LNCaP clone FGC (cell line): ENCODE measurements around the gene LIMK1.

ENCODE experiments used
- DNase-seq: peaks from one replicate; pipeline ENCODE4 v3.0.0-alpha.2; 2011; ENCODE audit warnings: low read depth
- H3K4me3 ChIP-seq: 2 replicates; pipeline ENCODE4 v1.5.1; 2011; ENCODE audit warnings: mild to moderate bottlenecking, low read depth, low read length, control low read depth
- TF ChIP-seq, protein P1 (sequence below): IDR thresholded peaks from 2 replicates; pipeline ENCODE4 v1.5.1; 2012; ENCODE audit warnings: mild to moderate bottlenecking; ENCODE audit not compliant: control insufficient read depth, insufficient read depth; ENCODE audit errors: extremely low read depth

LIMK1 gene

DNA sequence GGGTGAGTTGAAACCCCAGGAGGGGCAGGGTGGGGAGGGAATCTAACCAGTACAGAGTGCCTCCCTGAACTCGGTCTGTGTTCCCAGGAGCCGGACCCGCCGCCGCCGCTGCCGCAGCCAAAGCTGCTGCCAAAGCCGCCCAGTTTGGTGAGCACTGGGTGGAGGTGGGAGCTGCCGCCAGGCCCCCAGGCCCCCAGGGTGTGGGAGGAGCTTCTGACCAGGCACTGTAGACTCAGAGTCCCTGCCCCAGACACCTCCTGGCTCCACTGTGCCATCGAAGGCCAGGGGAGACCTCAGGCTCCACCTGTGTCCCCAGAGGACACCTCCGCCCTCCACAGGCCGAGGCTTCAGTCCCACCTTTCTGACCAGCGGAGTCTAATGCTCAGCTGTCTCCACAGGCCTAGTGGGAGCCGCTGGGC, 20.4 kb upstream of the LIMK1 start:
- no peak for DNase-seq
- TF ChIP-seq, protein P1, sequence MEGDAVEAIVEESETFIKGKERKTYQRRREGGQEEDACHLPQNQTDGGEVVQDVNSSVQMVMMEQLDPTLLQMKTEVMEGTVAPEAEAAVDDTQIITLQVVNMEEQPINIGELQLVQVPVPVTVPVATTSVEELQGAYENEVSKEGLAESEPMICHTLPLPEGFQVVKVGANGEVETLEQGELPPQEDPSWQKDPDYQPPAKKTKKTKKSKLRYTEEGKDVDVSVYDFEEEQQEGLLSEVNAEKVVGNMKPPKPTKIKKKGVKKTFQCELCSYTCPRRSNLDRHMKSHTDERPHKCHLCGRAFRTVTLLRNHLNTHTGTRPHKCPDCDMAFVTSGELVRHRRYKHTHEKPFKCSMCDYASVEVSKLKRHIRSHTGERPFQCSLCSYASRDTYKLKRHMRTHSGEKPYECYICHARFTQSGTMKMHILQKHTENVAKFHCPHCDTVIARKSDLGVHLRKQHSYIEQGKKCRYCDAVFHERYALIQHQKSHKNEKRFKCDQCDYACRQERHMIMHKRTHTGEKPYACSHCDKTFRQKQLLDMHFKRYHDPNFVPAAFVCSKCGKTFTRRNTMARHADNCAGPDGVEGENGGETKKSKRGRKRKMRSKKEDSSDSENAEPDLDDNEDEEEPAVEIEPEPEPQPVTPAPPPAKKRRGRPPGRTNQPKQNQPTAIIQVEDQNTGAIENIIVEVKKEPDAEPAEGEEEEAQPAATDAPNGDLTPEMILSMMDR = no peak
- no peak overlapping the region for H3K4me3 ChIP-seq

DNA sequence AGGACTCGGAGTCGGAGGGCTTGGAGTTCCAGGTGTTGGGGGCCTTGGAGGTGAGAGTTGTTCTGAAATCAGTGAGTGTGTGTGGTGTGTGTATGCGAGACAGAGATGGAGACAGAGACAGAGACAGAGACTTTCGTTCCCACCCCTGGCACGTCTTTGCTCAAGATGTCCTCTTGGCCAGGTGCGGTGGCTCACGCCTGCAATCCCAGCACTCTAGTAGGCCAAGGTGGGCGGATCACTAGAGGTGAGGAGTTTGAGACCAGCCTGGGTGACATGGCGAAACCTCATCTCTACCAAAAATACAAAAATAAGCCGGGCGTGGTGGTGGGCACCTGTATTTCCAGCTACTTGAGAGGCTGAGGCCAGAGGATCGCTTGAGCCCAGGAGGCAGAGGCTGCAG, 20.0 kb upstream of the LIMK1 start:
- no peak for DNase-seq
- no peak overlapping the region for H3K4me3 ChIP-seq
- TF ChIP-seq, protein P1 = no peak

DNA sequence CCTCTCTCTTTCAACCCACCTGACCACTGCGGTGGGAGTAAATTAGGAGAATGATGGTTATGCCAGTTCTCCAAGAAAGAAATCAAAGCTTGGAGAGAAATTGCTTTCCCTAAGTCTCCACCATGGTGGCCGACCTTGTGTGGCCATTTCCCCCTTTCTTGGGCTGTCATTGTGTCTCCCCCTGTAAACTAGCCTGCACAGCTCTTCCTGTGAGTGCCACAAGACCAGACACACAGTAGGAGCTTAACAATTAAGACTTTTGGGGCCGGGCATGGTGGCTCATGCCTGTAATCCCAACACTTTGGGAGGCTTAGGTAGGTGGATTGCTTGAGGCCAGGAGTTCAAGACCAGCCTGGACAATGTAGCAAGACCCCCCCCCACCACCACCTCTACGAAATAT, 18.9 kb upstream of the LIMK1 start:
- TF ChIP-seq, protein P1 = no peak
- DNase-seq = no peak
- H3K4me3 ChIP-seq = no peak overlapping the region

DNA sequence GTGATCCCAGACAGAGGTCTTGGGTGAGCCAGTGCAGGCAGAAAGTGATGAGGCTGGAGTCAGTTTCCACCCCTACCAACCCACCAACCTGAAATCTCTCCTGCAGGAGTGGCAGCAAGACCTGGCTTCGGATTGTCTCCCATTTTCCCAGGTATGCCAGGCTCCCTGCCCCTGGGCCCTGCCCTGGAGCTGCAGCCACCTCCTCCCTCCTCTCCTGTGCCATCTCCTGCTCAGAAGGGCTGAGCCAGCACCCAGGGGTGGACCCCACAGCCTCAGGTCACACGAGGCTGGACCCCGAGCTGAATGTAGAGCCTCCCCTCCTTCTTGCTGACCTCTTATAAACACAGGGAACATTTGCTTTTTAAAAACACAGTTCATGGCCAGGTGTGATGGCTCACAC, 17.0 kb upstream of the LIMK1 start:
- no peak overlapping the region for H3K4me3 ChIP-seq
- DNase-seq = no peak
- TF ChIP-seq, protein P1 = no peak

DNA sequence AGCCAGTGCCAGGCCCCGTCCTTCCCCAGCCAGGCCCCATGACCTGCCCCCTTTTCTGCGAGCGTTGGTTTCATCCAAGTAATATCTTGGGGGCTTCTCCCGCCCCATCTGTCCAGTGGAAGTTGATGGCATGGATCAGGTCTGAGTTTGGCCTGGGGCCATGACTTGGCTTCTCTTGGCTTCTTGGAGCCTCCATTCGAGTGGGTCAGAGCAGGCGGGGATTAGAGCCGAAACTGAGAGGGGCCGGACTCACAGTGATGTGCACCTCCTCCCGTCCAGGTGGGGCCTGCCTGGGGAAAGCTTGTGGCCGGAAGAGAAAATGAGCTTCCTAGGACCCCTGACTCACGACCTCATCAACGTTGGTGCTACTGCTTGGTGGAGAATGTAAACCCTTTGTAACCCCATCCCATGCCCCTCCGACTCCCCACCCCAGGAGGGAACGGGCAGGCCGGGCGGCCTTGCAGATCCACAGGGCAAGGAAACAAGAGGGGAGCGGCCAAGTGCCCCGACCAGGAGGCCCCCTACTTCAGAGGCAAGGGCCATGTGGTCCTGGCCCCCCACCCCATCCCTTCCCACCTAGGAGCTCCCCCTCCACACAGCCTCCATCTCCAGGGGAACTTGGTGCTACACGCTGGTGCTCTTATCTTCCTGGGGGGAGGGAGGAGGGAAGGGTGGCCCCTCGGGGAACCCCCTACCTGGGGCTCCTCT, 15.1 kb upstream of the LIMK1 start:
- H3K4me3 ChIP-seq = no peak overlapping the region
- DNase-seq = no peak
- TF ChIP-seq, protein P1 = no peak

DNA sequence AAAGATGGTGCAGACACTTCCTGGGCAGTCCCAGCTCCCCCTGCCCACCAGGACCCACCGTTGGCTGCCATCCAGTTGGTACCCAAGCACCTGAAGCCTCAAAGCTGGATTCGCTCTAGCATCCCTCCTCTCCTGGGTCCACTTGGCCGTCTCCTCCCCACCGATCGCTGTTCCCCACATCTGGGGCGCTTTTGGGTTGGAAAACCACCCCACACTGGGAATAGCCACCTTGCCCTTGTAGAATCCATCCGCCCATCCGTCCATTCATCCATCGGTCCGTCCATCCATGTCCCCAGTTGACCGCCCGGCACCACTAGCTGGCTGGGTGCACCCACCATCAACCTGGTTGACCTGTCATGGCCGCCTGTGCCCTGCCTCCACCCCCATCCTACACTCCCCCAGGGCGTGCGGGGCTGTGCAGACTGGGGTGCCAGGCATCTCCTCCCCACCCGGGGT, 14.5 kb upstream of the LIMK1 start:
- H3K4me3 ChIP-seq = no peak overlapping the region
- DNase-seq = no peak
- TF ChIP-seq, protein P1 = no peak
